Neural cell (in vitro differentiated cells): ENCODE results near the gene UBD. TPM values are rescaled to one million over a fixed set of nuclear protein-coding genes. Genes with fewer than 3 reads are reported as not detected.

Experiments used
- H2AFZ ChIP-seq: fragments of 200-600, 300-800 bp; sonication (generic), shearing (Covaris generic); 2 replicates; pipeline ENCODE4 v1.6.0; 2014; ENCODE audit warnings: low read depth, mild to moderate bottlenecking, antibody characterized with exemption, low read length, moderate library complexity
- H3F3A ChIP-seq: fragments of 200-600 bp; shearing (Covaris generic); 2 replicates; pipeline ENCODE4 v1.6.1; 2016; ENCODE audit warnings: mild to moderate bottlenecking, moderate library complexity, mixed read lengths, antibody characterized with exemption, low read length; ENCODE audit not compliant: insufficient read depth, poor library complexity, severe bottlenecking
- H3K27ac ChIP-seq: fragments of 200-600, 300-800 bp; sonication (generic), shearing (Covaris generic); 2 replicates; pipeline ENCODE4 v1.5.1; 2014; ENCODE audit warnings: mild to moderate bottlenecking, low read length, moderate library complexity
- H3K27me3 ChIP-seq: fragments of 300-800, 200-600 bp; sonication (generic), shearing (Covaris generic); 2 replicates; pipeline ENCODE4 v1.6.0; 2014; ENCODE audit warnings: mild to moderate bottlenecking, low read depth, low read length, moderate library complexity; ENCODE audit not compliant: insufficient read depth
- H3K36me3 ChIP-seq: fragments of 300-800, 200-600 bp; sonication (generic), shearing (Covaris generic); 2 replicates; pipeline ENCODE4 v1.5.1; 2014; ENCODE audit warnings: mild to moderate bottlenecking, antibody characterized with exemption, low read length, moderate library complexity; ENCODE audit not compliant: insufficient read depth
- H3K4me2 ChIP-seq: fragments of 300-800, 200-600 bp; sonication (generic), shearing (Covaris generic); 2 replicates; pipeline ENCODE4 v1.6.0; 2014; ENCODE audit warnings: mild to moderate bottlenecking, low read length
- H3K4me3 ChIP-seq: fragments of 300-800, 200-600 bp; sonication (generic), shearing (Covaris generic); 2 replicates; pipeline ENCODE4 v1.5.1; 2014; ENCODE audit warnings: mild to moderate bottlenecking, low read length, moderate library complexity
- H3K79me2 ChIP-seq: fragments of 200-600 bp; shearing (Covaris generic); replicated peaks from 2 replicates; pipeline ENCODE4 v1.6.0; 2014; ENCODE audit warnings: mild to moderate bottlenecking, low read length, moderate library complexity; ENCODE audit not compliant: insufficient read depth
- H3K9ac ChIP-seq: fragments of 300-800, 200-600 bp; sonication (generic), shearing (Covaris generic); 2 replicates; pipeline ENCODE4 v1.6.1; 2016; ENCODE audit warnings: mild to moderate bottlenecking, low read length, mixed read lengths
- H3K9me2 ChIP-seq: fragments of 200-600 bp; shearing (Covaris generic); 2 replicates; pipeline ENCODE4 v1.6.1; 2016; ENCODE audit warnings: mild to moderate bottlenecking, low read length, mixed read lengths; ENCODE audit not compliant: insufficient read depth
- H3K9me3 ChIP-seq: fragments of 200-600, 300-800 bp; sonication (generic), shearing (Covaris generic); 2 replicates; pipeline ENCODE4 v1.6.1; 2016; ENCODE audit warnings: mild to moderate bottlenecking, mixed run types, low read length, moderate library complexity, mixed read lengths
- H4K20me1 ChIP-seq: fragments of 200-600 bp; shearing (Covaris generic); 2 replicates; pipeline ENCODE4 v1.6.1; 2016; ENCODE audit warnings: mild to moderate bottlenecking, mixed run types; ENCODE audit not compliant: insufficient read depth
- EP300 ChIP-seq: fragments of 450-650 bp; conservative IDR thresholded peaks from 2 replicates; pipeline ENCODE4 v1.6.1; 2014; ENCODE audit warnings: antibody characterized with exemption, mild to moderate bottlenecking, moderate library complexity; ENCODE audit not compliant: poor library complexity, severe bottlenecking
- MXI1 ChIP-seq: fragments of 450-650 bp; conservative IDR thresholded peaks from 2 replicates; pipeline ENCODE4 v1.6.1; 2014; ENCODE audit warnings: antibody characterized with exemption, mild to moderate bottlenecking; ENCODE audit not compliant: poor library complexity, severe bottlenecking
- POLR2AphosphoS5 ChIP-seq: IDR thresholded peaks from 2 replicates; pipeline ENCODE4 v1.6.1; 2012
- RAD21 ChIP-seq: fragments of 450-650 bp; conservative IDR thresholded peaks from 2 replicates; pipeline ENCODE4 v1.6.1; 2014; ENCODE audit warnings: antibody characterized with exemption, mild to moderate bottlenecking, moderate library complexity
- SMC3 ChIP-seq: fragments of 450-650 bp; conservative IDR thresholded peaks from 2 replicates; pipeline ENCODE4 v1.6.1; 2014; ENCODE audit warnings: antibody characterized with exemption, mild to moderate bottlenecking, moderate library complexity; ENCODE audit not compliant: poor library complexity
- TAF1 ChIP-seq: IDR thresholded peaks from 2 replicates; pipeline ENCODE4 v1.6.1; 2012; ENCODE audit warnings: low read depth
- polyA plus RNA-seq: library from polyadenylated mRNA; depleted of rRNA; stranded (reverse); fragments of >200 nt; gene quantifications from 2 replicates; pipeline ENCODE4 v1.2.3, GENCODE V29; 2014
- TF ChIP-seq, protein P1 (sequence below): IDR thresholded peaks from 2 replicates; pipeline ENCODE4 v1.6.1; 2012; ENCODE audit warnings: borderline replicate concordance
- TF ChIP-seq, protein P2 (sequence below): fragments of 450-650 bp; IDR thresholded peaks from 2 replicates; pipeline ENCODE4 v1.5.1; 2014; ENCODE audit warnings: antibody characterized with exemption, mild to moderate bottlenecking, moderate library complexity; ENCODE audit not compliant: poor library complexity, severe bottlenecking

The UBD gene
- polyA plus RNA-seq, 1 donor from 2014 or later, result not detected

DNA sequence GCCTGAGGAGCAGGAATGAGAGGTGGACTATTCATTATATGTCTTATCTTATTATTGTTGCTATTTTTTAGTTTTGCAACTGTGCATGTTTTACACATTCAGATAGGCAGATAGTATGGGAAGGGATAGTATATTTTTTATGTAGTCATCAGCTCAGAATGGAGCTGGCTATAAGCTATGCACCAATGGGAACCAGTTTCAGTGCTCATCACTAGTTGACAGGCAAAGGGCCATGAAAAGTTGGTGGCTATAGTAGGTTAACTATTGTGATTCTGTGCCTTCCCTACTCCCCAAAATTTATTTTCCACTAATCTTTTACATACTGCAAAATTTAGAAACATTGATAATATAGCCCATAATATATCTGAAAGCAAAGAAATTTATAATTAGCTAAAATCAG lies 5.3 kb upstream of the UBD start:
- no peak overlapping the region for H3K27ac ChIP-seq
- no peak overlapping the region for H3K4me2 ChIP-seq
- H3K36me3 ChIP-seq, result no peaks in the 10 kb centered on the region
- no peaks in the 10 kb centered on the region for H3K27me3 ChIP-seq
- H3K79me2 ChIP-seq, result no peaks in the 10 kb centered on the region
- no peak overlapping the region for H3K9ac ChIP-seq
- H3K9me3 ChIP-seq, result no peaks in the 10 kb centered on the region
- no peaks in the 10 kb centered on the region for H4K20me1 ChIP-seq
- TF ChIP-seq POLR2AphosphoS5 (no peak), TAF1 (no peak), EP300 (no peak), RAD21 (no peak)
- TF ChIP-seq, protein P1, sequence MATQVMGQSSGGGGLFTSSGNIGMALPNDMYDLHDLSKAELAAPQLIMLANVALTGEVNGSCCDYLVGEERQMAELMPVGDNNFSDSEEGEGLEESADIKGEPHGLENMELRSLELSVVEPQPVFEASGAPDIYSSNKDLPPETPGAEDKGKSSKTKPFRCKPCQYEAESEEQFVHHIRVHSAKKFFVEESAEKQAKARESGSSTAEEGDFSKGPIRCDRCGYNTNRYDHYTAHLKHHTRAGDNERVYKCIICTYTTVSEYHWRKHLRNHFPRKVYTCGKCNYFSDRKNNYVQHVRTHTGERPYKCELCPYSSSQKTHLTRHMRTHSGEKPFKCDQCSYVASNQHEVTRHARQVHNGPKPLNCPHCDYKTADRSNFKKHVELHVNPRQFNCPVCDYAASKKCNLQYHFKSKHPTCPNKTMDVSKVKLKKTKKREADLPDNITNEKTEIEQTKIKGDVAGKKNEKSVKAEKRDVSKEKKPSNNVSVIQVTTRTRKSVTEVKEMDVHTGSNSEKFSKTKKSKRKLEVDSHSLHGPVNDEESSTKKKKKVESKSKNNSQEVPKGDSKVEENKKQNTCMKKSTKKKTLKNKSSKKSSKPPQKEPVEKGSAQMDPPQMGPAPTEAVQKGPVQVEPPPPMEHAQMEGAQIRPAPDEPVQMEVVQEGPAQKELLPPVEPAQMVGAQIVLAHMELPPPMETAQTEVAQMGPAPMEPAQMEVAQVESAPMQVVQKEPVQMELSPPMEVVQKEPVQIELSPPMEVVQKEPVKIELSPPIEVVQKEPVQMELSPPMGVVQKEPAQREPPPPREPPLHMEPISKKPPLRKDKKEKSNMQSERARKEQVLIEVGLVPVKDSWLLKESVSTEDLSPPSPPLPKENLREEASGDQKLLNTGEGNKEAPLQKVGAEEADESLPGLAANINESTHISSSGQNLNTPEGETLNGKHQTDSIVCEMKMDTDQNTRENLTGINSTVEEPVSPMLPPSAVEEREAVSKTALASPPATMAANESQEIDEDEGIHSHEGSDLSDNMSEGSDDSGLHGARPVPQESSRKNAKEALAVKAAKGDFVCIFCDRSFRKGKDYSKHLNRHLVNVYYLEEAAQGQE, result no peak
- TF ChIP-seq, protein P2, sequence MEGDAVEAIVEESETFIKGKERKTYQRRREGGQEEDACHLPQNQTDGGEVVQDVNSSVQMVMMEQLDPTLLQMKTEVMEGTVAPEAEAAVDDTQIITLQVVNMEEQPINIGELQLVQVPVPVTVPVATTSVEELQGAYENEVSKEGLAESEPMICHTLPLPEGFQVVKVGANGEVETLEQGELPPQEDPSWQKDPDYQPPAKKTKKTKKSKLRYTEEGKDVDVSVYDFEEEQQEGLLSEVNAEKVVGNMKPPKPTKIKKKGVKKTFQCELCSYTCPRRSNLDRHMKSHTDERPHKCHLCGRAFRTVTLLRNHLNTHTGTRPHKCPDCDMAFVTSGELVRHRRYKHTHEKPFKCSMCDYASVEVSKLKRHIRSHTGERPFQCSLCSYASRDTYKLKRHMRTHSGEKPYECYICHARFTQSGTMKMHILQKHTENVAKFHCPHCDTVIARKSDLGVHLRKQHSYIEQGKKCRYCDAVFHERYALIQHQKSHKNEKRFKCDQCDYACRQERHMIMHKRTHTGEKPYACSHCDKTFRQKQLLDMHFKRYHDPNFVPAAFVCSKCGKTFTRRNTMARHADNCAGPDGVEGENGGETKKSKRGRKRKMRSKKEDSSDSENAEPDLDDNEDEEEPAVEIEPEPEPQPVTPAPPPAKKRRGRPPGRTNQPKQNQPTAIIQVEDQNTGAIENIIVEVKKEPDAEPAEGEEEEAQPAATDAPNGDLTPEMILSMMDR, result no peak
- no peaks in the 10 kb centered on the region for H3F3A ChIP-seq
- no peak overlapping the region for H2AFZ ChIP-seq
- no peaks in the 10 kb centered on the region for H3K9me2 ChIP-seq
- no peak overlapping the region for H3K4me3 ChIP-seq

DNA sequence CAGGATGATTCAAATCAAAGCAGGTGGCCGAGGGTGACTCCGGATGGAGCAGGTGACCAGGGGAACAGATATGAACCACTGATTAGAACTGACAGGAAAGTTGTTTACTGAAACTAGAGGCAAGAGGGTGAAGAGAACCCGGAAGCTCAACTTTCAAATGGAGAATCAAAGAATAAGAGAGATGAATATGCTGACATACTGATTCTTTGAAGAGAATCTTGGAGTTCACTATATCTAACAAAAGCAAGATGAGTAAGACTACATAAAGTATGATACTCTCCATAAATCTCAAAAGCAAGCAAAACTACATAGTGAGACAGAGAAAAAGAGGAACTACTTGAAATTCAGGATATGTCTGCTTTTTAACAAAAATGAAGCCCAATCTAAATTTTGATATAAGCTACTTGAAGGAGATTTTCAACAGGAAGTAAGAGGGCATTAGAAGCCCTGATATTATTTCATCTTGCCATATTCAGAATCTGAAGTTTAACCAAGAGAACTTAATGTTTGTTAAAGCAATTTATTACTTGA lies 4.0 kb upstream of the UBD start:
- TF ChIP-seq POLR2AphosphoS5 (no peak), MXI1 (no peak), TAF1 (no peak), SMC3 (no peak), RAD21 (no peak)
- TF ChIP-seq, protein P1, result no peak
- Histone ChIP-seq H3K9me3 (no peaks in the 10 kb centered on the region), H3K4me2 (no peak overlapping the region), H3F3A (no peaks in the 10 kb centered on the region), H3K9ac (no peak overlapping the region), H3K4me3 (no peak overlapping the region), H4K20me1 (no peaks in the 10 kb centered on the region), H2AFZ (no peak overlapping the region), H3K27ac (no peak overlapping the region), H3K79me2 (no peaks in the 10 kb centered on the region), H3K27me3 (no peaks in the 10 kb centered on the region), H3K9me2 (no peaks in the 10 kb centered on the region), H3K36me3 (no peaks in the 10 kb centered on the region)
